Measurements from ENCODE around the gene SHROOM3. TPM values are rescaled to one million over a fixed set of nuclear protein-coding genes. Genes with fewer than 3 reads are reported as not detected.

Gene SHROOM3
- total and polyA plus RNA-seq, 4 donors, result 4.7 to 25.8 (median 8.7) TPM

- no peak for TF ChIP-seq REST (IDR thresholded peaks at IDR 0.05)
Measured at GRCh38 chr4:76630741-76631140, 195.7 kb downstream of the SHROOM3 start (continued).

- H3K27me3 ChIP-seq (ENCODE audit: control insufficient read depth in 4 of 4, insufficient read depth in 4 of 4, low read length in 3 of 4), result no peaks in the 10 kb centered on the region
- 51% methylated on average over 3 of the region's 3 CpGs for whole genome bisulfite sequencing
- TF ChIP-seq JUND (IDR thresholded peaks at IDR 0.05) (no peak), CTCF (IDR thresholded peaks at IDR 0.05; ENCODE audit: low read depth, low read length, missing input control) (no peak), REST (IDR thresholded peaks at IDR 0.05) (no peak), YY1 (IDR thresholded peaks at IDR 0.05) (no peak), NR2F2 (IDR thresholded peaks at IDR 0.05) (no peak), GABPA (IDR thresholded peaks at IDR 0.05 in 1 of 2, conservative IDR thresholded peaks at IDR 0.05 in 1 of 2) (no peak), RAD21 (IDR thresholded peaks at IDR 0.05) (no peak), HNF4A (conservative IDR thresholded peaks at IDR 0.05) (no peak), EGR1 (IDR thresholded peaks at IDR 0.05; ENCODE audit: low read depth in 2 of 2) (no peak), FOXA2 (IDR thresholded peaks at IDR 0.05) (no peak), FOXA1 (IDR thresholded peaks at IDR 0.05) (no peak), SP1 (IDR thresholded peaks at IDR 0.05) (no peak), RXRA (IDR thresholded peaks at IDR 0.05) (no peak), ATF3 (IDR thresholded peaks at IDR 0.05) (no peak), MAX (IDR thresholded peaks at IDR 0.05) (no peak), HNF4G (IDR thresholded peaks at IDR 0.05) (no peak)
- DNase-seq (ENCODE audit: low spot score), result no peak
- no peaks in the 10 kb centered on the region for H3K9me3 ChIP-seq (ENCODE audit: control insufficient read depth in 4 of 4, low read length in 3 of 4)
- no peak overlapping the region for H3K9ac ChIP-seq (ENCODE audit: low read depth in 1 of 2, low read length in 2 of 2)
- H3K4me3 ChIP-seq (ENCODE audit: low read depth in 1 of 3, low read length in 3 of 3), result no peak overlapping the region
- H3K4me1 ChIP-seq (ENCODE audit: control insufficient read depth in 4 of 4, insufficient read depth in 4 of 4, low read length in 3 of 4), result no peaks in the 10 kb centered on the region
- H3K36me3 ChIP-seq (ENCODE audit: control insufficient read depth in 4 of 4, insufficient read depth in 3 of 4, low read depth in 1 of 4, low read length in 3 of 4), result peaks cover 0 to 1% (median 0%) of the 10 kb centered on the region in 4 donors
- H3K27ac ChIP-seq (ENCODE audit: low read depth in 1 of 2, low read length in 2 of 2), result no peak overlapping the region
Measured at GRCh38 chr4:76634220-76634619, 199.2 kb downstream of the SHROOM3 start.

All from liver (tissue), 9 donors.